CD4-positive, alpha-beta memory T cell (primary cell): Measurements from ENCODE around the gene ISG20. TPM values are rescaled to one million over a fixed set of nuclear protein-coding genes. Genes with fewer than 3 reads are reported as not detected.
A peak's percentile ranks its signal among the peaks of the same experiment; 100 is the strongest.

Experiments used
- CTCF ChIA-PET: fragments of 350-600 bp; sonication (Branson Sonifier 250); formaldehyde crosslinking; loops from one replicate; lab custom pipeline; 2021; ENCODE audit warnings: inconsistent platforms; ENCODE audit not compliant: partially characterized antibody; lab: Charles Lee
- POLR2A ChIA-PET: fragments of 350-600 bp; sonication (Branson Sonifier 250); formaldehyde crosslinking; loops from one replicate; lab custom pipeline; 2021; ENCODE audit not compliant: partially characterized antibody; lab: Charles Lee
- DNase-seq, 5 donors: peaks; one replicate each; pipeline versions ENCODE4 v3.0.0 to v3.0.0-alpha.2; 2020 to 2022; ENCODE audit warnings: mixed read lengths in 1 of 5
- H3K27ac ChIP-seq: one replicate; pipeline ENCODE4 v1.7.0; 2013; ENCODE audit warnings: low read depth, low read length
- H3K27me3 ChIP-seq: 2 replicates; pipeline ENCODE4 v1.7.0; 2013; ENCODE audit warnings: mild to moderate bottlenecking, low read length, moderate library complexity; ENCODE audit not compliant: insufficient read depth
- H3K36me3 ChIP-seq: 2 replicates; pipeline ENCODE4 v1.7.0; 2013; ENCODE audit warnings: mild to moderate bottlenecking, low read length, moderate library complexity; ENCODE audit not compliant: insufficient read depth
- H3K4me1 ChIP-seq: 2 replicates; pipeline ENCODE4 v1.7.0; 2013; ENCODE audit warnings: mild to moderate bottlenecking, low read length, moderate library complexity; ENCODE audit not compliant: insufficient read depth
- H3K4me3 ChIP-seq, 2 donors: one replicate each; pipeline ENCODE4 v1.7.0; 2013; ENCODE audit warnings: low read length in 2 of 2, mild to moderate bottlenecking in 1 of 2
- H3K9me3 ChIP-seq, 2 donors: one replicate each; pipeline ENCODE4 v1.7.0; 2013; ENCODE audit warnings: low read length in 2 of 2, control low read depth in 1 of 2; ENCODE audit not compliant: control insufficient read depth in 1 of 2
- H3K27ac Mint-ChIP-seq, 7 donors: one replicate each; pipeline ENCODE4 v1.8.0; 2020 to 2021; ENCODE audit warnings: mixed read lengths in 7 of 7, mild to moderate bottlenecking in 6 of 7, inconsistent platforms in 3 of 7, moderate library complexity in 3 of 7
- H3K27me3 Mint-ChIP-seq, 2 donors: one replicate each; pipeline ENCODE4 v1.8.0; 2020 to 2021; ENCODE audit warnings: mixed read lengths in 2 of 2
- H3K36me3 Mint-ChIP-seq, 2 donors: one replicate each; pipeline ENCODE4 v1.8.0; 2020 to 2021; ENCODE audit warnings: mixed read lengths in 2 of 2, inconsistent platforms in 1 of 2, mild to moderate bottlenecking in 1 of 2
- H3K4me1 Mint-ChIP-seq, 4 donors: one replicate each; pipeline ENCODE4 v1.8.0; 2020 to 2021; ENCODE audit warnings: mixed read lengths in 4 of 4, mild to moderate bottlenecking in 1 of 4
- H3K4me3 Mint-ChIP-seq, 8 donors: one replicate each; pipeline ENCODE4 v1.8.0; 2020 to 2021; ENCODE audit warnings: mixed read lengths in 8 of 8, mild to moderate bottlenecking in 7 of 8, moderate library complexity in 6 of 8, inconsistent platforms in 3 of 8
- H3K9me3 Mint-ChIP-seq, 8 donors: one replicate each; pipeline ENCODE4 v1.8.0; 2020 to 2021; ENCODE audit warnings: mixed read lengths in 8 of 8, mild to moderate bottlenecking in 5 of 8, inconsistent platforms in 3 of 8, moderate library complexity in 1 of 8
- intact Hi-C: fragments of 100-400 bp; cut with micrococcal nuclease; formaldehyde crosslinking; loops from one replicate; pipeline ENCODE4 v1.15.1; 2023
- polyA plus RNA-seq, 2 donors: library from polyadenylated mRNA; unstranded; fragments of 300-500 nt; fragmentation: Illumina TruSeq; gene quantifications; one replicate each; pipeline ENCODE4 v1.2.3, GENCODE V29; 2021
- total RNA-seq, 2 experiments: library from RNA; stranded (reverse); gene quantifications; one replicate each; pipeline ENCODE4 v1.2.3, GENCODE V29; 2021

Gene ISG20
- total and polyA plus RNA-seq, 4 experiments from 2014 or later, result 144 to 667 (median 323) TPM

DNA sequence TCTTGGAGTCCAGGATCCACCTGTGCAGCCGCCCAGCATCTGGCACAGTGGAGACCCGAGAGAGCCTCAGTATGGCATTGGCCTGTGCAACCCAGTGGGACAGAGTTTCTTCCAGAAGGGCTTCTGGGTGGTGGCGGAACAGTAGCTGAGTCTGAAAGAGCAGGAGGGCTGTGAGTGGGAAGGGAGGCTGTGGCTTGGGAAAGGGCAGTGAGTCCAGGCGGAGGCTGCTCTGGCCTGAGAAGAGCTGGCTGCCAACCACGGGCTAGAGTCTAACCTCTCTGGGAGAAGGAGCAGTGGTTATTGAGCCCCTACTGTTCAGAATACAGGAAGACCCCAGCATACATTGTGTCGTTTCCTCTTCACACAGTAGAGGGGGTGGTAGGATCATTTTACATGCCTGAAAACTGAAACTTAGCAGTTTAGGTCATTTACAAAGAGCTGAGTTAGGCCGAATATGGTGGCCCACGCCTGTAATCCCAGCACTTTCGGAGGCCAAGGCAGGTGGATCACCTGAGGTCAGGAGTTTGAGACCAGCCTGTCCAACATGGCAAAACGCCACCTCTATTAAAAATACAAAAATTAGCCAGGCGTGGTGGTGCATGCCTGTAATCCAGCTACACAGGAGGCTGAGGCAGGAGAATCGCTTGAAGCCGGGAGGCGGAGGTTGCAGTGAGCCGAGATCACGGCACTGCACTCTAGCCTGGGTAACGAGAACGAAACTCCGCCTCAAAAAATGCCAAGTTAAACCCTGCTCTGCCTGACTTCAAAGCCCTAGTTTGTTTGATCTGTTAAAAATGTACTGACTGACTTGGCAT lies 14.5 kb upstream of the ISG20 start:
- CTCF ChIA-PET, result interaction anchor here (0.6 to 9.9 kb wide), 26 partner anchors 9 to 548 kb away, joined by 3 to 132 read pairs (median 5); partner anchors contain the start of gene HAPLN3
- peaks cover 47 to 83% (median 68%) of the 10 kb centered on the region in 4 donors for H3K4me1 Mint-ChIP-seq
- H3K4me3 ChIP-seq, result peak overlapping the region in 1 of 2 donors; percentile 41
- H3K9me3 ChIP-seq, result no peaks in the 10 kb centered on the region
- POLR2A ChIA-PET, result interaction anchor here (0.6 to 8.2 kb wide), 13 partner anchors 19 to 548 kb away, joined by 3 to 113 read pairs (median 4); partner anchors contain the start of gene HAPLN3
- H3K27ac Mint-ChIP-seq, result peak overlapping the region; percentile 89 to 97 (median 94)
- no peaks in the 10 kb centered on the region for H3K9me3 Mint-ChIP-seq
- H3K36me3 ChIP-seq, result peaks cover 16% of the 10 kb centered on the region
- H3K4me3 Mint-ChIP-seq, result peak overlapping the region; percentile 82 to 96 (median 86)
- peak; percentile 74 to 78 (median 76) for DNase-seq
- peaks cover 80% of the 10 kb centered on the region for H3K4me1 ChIP-seq
- H3K36me3 Mint-ChIP-seq, result peaks cover 17 to 28% of the 10 kb centered on the region in 2 donors
- H3K27ac ChIP-seq, result peak overlapping the region; percentile 82
- intact Hi-C loops, result loop anchor here (1.0 to 10.0 kb wide), 5 partner anchors 40 to 710 kb away; partner anchors contain the start of genes ACAN, MRPL46, MRPS11 and POLG
- peaks cover 0 to 2% of the 10 kb centered on the region in 2 donors for H3K27me3 Mint-ChIP-seq
- H3K27me3 ChIP-seq, result no peaks in the 10 kb centered on the region

GRCh38 chr15:88624971-88625490 lies 13.8 kb upstream of the ISG20 start:
- H3K9me3 Mint-ChIP-seq, result no peaks in the 10 kb centered on the region

GRCh38 chr15:88625943-88626741 lies 12.7 kb upstream of the ISG20 start:
- Mint-ChIP-seq H3K4me1 (peaks cover 59 to 95% (median 81%) of the 10 kb centered on the region in 4 donors), H3K9me3 (no peaks in the 10 kb centered on the region), H3K27ac (peak overlapping the region; percentile 81 to 99 (median 94)), H3K27me3 (peaks cover 0 to under 1% of the 10 kb centered on the region in 2 donors), H3K4me3 (peak overlapping the region in 7 of 8 donors; percentile 20 to 82 (median 29)), H3K36me3 (peaks cover 35 to 43% of the 10 kb centered on the region in 2 donors)
- POLR2A ChIA-PET, result interaction anchor here (1.0 to 8.2 kb wide), 3 partner anchors 23 to 38 kb away, joined by 4 to 113 read pairs (median 20); no protein-coding TSS in a partner anchor
- H3K9me3 ChIP-seq, result no peaks in the 10 kb centered on the region
- no peaks in the 10 kb centered on the region for H3K27me3 ChIP-seq
- peaks cover 28% of the 10 kb centered on the region for H3K36me3 ChIP-seq
- peak overlapping the region in 1 of 2 donors; percentile 28 for H3K4me3 ChIP-seq
- H3K27ac ChIP-seq, result peak overlapping the region; percentile 52
- CTCF ChIA-PET, result interaction anchor here (1.3 to 9.9 kb wide), 4 partner anchors 9 to 38 kb away, joined by 3 to 132 read pairs (median 78); no protein-coding TSS in a partner anchor
- intact Hi-C loops, result loop anchor here (10.0 kb wide), 2 partner anchors 179 to 709 kb away; partner anchors contain the start of genes ACAN and POLG
- peaks cover 93% of the 10 kb centered on the region for H3K4me1 ChIP-seq
- no peak for DNase-seq

More at GRCh38 chr15:88624971-88625490, 13.8 kb upstream of the ISG20 start:
- H3K4me3 ChIP-seq, result peak overlapping the region in 1 of 2 donors; percentile 41
- H3K4me1 Mint-ChIP-seq, result peaks cover 53 to 90% (median 75%) of the 10 kb centered on the region in 4 donors
- peak overlapping the region; percentile 82 to 96 (median 86) for H3K4me3 Mint-ChIP-seq
- H3K36me3 ChIP-seq, result peaks cover 22% of the 10 kb centered on the region
- H3K36me3 Mint-ChIP-seq, result peaks cover 24 to 34% of the 10 kb centered on the region in 2 donors
- H3K27ac Mint-ChIP-seq, result peak overlapping the region; percentile 89 to 97 (median 94)
- H3K27me3 ChIP-seq, result no peaks in the 10 kb centered on the region
- H3K9me3 ChIP-seq, result no peaks in the 10 kb centered on the region
- DNase-seq, result no peak
- CTCF ChIA-PET, result interaction anchor here (0.6 to 9.9 kb wide), 25 partner anchors 8 to 547 kb away, joined by 3 to 132 read pairs (median 5); partner anchors contain the start of gene HAPLN3
- POLR2A ChIA-PET, result interaction anchor here (0.6 to 8.2 kb wide), 12 partner anchors 24 to 547 kb away, joined by 3 to 113 read pairs (median 4); partner anchors contain the start of gene HAPLN3
- peaks cover 86% of the 10 kb centered on the region for H3K4me1 ChIP-seq
- H3K27ac ChIP-seq, result peak overlapping the region; percentile 82
- H3K27me3 Mint-ChIP-seq, result peaks cover 0 to 2% of the 10 kb centered on the region in 2 donors
- intact Hi-C loops, result loop anchor here (1.0 to 10.0 kb wide), 5 partner anchors 39 to 710 kb away; partner anchors contain the start of genes ACAN, MRPL46, MRPS11 and POLG

- H3K27ac Mint-ChIP-seq, result peak overlapping the region; percentile 81 to 99 (median 89)
- H3K27me3 Mint-ChIP-seq, result no peaks in the 10 kb centered on the region
- H3K36me3 ChIP-seq, result peaks cover 35% of the 10 kb centered on the region
- H3K9me3 Mint-ChIP-seq, result no peaks in the 10 kb centered on the region
- peaks cover 99% of the 10 kb centered on the region for H3K4me1 ChIP-seq
- intact Hi-C loops, result loop anchor here (1.0 to 10.0 kb wide), 3 partner anchors 11 to 707 kb away; partner anchors contain the start of genes ACAN and POLG
- POLR2A ChIA-PET, result interaction anchor here (0.7 to 8.2 kb wide), 5 partner anchors 22 to 270 kb away, joined by 3 to 113 read pairs (median 11); partner anchors contain the start of genes MRPL46 and MRPS11
- peaks cover 45 to 56% of the 10 kb centered on the region in 2 donors for H3K36me3 Mint-ChIP-seq
- H3K4me1 Mint-ChIP-seq, result peaks cover 59 to 100% (median 85%) of the 10 kb centered on the region in 4 donors
- CTCF ChIA-PET, result interaction anchor here (1.3 to 9.9 kb wide), 4 partner anchors 8 to 37 kb away, joined by 3 to 132 read pairs (median 78); no protein-coding TSS in a partner anchor
- H3K4me3 Mint-ChIP-seq, result peak overlapping the region; percentile 60 to 89 (median 71)
- peak overlapping the region in 1 of 2 donors; percentile 28 for H3K4me3 ChIP-seq
- no peaks in the 10 kb centered on the region for H3K9me3 ChIP-seq
- peak; percentile 88 to 94 (median 93) for DNase-seq
- H3K27me3 ChIP-seq, result no peaks in the 10 kb centered on the region
- H3K27ac ChIP-seq, result peak overlapping the region; percentile 52
Observed at GRCh38 chr15:88627463-88627862, 11.4 kb upstream of the ISG20 start.

DNA sequence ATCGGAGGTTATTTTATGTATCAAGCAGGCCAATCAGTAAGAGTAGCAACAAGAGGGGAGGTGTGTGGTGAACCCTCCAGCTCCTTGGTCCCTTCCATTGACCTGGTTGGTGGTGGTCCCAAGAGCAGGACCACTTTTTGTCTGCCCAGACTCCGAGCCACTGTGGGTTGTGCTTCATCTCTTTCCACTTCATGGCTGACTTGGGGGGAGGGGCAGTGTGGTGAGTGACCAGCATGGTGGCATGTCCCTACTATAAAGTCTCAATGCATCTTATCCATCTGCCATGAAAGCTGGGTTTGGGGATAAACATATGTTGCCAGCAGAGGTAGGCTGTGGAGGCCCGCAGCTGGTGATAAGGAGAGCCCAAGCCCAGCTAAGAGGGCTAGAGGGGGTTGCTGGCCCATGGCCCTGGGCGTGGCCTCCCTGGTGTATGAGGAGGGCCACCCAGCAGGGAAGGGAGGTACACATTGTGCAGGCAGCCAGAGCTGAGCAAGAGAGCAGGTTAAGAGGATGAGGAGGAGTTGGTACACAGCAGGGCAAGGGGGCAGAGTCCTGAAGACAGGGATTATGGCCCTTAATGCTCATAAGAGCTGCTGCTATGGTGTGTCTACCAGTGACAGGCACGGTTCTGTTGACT lies 10.7 kb upstream of the ISG20 start:
- CTCF ChIA-PET, result interaction anchor here (2.2 to 9.9 kb wide), 4 partner anchors 7 to 36 kb away, joined by 6 to 132 read pairs (median 78); no protein-coding TSS in a partner anchor
- Histone ChIP-seq H3K4me1 (peaks cover 99% of the 10 kb centered on the region), H3K9me3 (no peaks in the 10 kb centered on the region), H3K27ac (peak overlapping the region; percentile 52), H3K4me3 (peak overlapping the region in 1 of 2 donors; percentile 11), H3K36me3 (peaks cover 35% of the 10 kb centered on the region), H3K27me3 (no peaks in the 10 kb centered on the region)
- POLR2A ChIA-PET, result interaction anchor here (0.7 to 8.2 kb wide), 6 partner anchors 20 to 161 kb away, joined by 3 to 113 read pairs (median 8); partner anchors contain the start of genes MRPL46 and MRPS11
- DNase-seq, result no peak
- H3K27ac Mint-ChIP-seq, result peak overlapping the region; percentile 81 to 99 (median 89)
- peaks cover 57 to 100% (median 83%) of the 10 kb centered on the region in 4 donors for H3K4me1 Mint-ChIP-seq
- peak overlapping the region; percentile 60 to 89 (median 71) for H3K4me3 Mint-ChIP-seq
- H3K27me3 Mint-ChIP-seq, result no peaks in the 10 kb centered on the region
- H3K9me3 Mint-ChIP-seq, result no peaks in the 10 kb centered on the region
- intact Hi-C loops, result loop anchor here (10.0 kb wide), 2 partner anchors 177 to 707 kb away; partner anchors contain the start of genes ACAN and POLG
- peaks cover 50 to 61% of the 10 kb centered on the region in 2 donors for H3K36me3 Mint-ChIP-seq
